RPMI7951 (cell line): ENCODE measurements around the gene DNAH12. TPM values are rescaled to one million over a fixed set of nuclear protein-coding genes. Genes with fewer than 3 reads are reported as not detected.

ENCODE experiments used
- total RNA-seq: library from RNA; depleted of rRNA; stranded (reverse); fragments of >200 nt; shearing (Covaris generic); gene quantifications from 2 replicates; pipeline ENCODE4 v1.2.3, GENCODE V29; 2014; rRNA removed

Gene DNAH12
- total RNA-seq, 1 experiment from 2014 or later, result 1.6 TPM

Other genes starting within 250 kb of the DNAH12 start
- gene PDE12, start 11.9 kb upstream of the DNAH12 start, total RNA-seq, result 25.0 and 27.0 TPM in 2 replicates
- gene ARF4, start 53.0 kb upstream of the DNAH12 start, total RNA-seq, result 475 and 554 TPM in 2 replicates
- 19.9 and 28.5 TPM in 2 replicates for gene DENND6A, start 148.7 kb upstream of the DNAH12 start, total RNA-seq
- 38.9 and 48.4 TPM in 2 replicates for gene SLMAP, start 212.0 kb upstream of the DNAH12 start, total RNA-seq